ENCODE measurements around the gene WWOX. TPM values are rescaled to one million over a fixed set of nuclear protein-coding genes. Genes with fewer than 3 reads are reported as not detected.

WWOX gene
- total RNA-seq, 6 experiments from 2014 or later: 13.0 to 24.3 (median 16.5) TPM

DNA sequence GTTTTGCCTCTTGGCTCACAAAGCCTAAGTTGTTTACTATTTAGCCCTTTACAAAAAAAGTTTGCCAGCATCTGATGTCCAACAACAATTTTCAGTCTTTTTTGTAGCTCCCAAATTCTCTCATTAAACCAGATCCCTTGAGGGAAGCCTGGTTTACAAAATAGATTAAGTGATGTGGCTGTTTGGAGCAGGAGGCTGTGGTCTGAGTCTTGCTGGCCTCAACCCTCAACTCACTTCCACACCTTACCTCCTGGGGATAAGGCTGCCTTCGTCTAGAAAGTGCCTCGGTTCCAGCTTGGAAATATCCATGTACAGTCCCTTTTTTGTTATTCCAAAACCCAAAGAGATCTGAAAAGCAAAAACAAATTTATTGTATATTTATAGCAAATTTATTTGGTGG lies 138.4 kb downstream of the WWOX start:
- Histone ChIP-seq H3K4me3 (no peak overlapping the region), H3K27me3 (no peaks in the 10 kb centered on the region), H3K4me1 (peaks cover 0 to 27% (median 15%) of the 10 kb centered on the region in 4 donors), H3K27ac (no peak overlapping the region), H3K36me3 (no peaks in the 10 kb centered on the region), H3K9me3 (no peaks in the 10 kb centered on the region)
- no peak for ATAC-seq
- intact Hi-C loops (cut with DNase I): loop anchor here (10.0 kb wide), 1 partner anchor 113 kb away; no protein-coding TSS in a partner anchor
- DNase-seq: no peak
- TF ChIP-seq POLR2A (IDR thresholded peaks at IDR 0.05): no peak
- TF ChIP-seq, protein P1, sequence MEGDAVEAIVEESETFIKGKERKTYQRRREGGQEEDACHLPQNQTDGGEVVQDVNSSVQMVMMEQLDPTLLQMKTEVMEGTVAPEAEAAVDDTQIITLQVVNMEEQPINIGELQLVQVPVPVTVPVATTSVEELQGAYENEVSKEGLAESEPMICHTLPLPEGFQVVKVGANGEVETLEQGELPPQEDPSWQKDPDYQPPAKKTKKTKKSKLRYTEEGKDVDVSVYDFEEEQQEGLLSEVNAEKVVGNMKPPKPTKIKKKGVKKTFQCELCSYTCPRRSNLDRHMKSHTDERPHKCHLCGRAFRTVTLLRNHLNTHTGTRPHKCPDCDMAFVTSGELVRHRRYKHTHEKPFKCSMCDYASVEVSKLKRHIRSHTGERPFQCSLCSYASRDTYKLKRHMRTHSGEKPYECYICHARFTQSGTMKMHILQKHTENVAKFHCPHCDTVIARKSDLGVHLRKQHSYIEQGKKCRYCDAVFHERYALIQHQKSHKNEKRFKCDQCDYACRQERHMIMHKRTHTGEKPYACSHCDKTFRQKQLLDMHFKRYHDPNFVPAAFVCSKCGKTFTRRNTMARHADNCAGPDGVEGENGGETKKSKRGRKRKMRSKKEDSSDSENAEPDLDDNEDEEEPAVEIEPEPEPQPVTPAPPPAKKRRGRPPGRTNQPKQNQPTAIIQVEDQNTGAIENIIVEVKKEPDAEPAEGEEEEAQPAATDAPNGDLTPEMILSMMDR (IDR thresholded peaks at IDR 0.05): no peak
- 67% methylated on average over 2 of the region's 2 CpGs for WGBS (ENCODE audit: insufficient coverage, low coverage, low lambda C conversion rate, missing lambda C conversion rate)

- peak; percentile 80 to 89 (median 83) for ATAC-seq
- Histone ChIP-seq H3K9me3 (no peaks in the 10 kb centered on the region), H3K27ac (no peak overlapping the region), H3K27me3 (no peaks in the 10 kb centered on the region), H3K4me1 (peaks cover 0 to 27% (median 15%) of the 10 kb centered on the region in 4 donors), H3K36me3 (no peaks in the 10 kb centered on the region), H3K4me3 (no peak overlapping the region)
- intact Hi-C loops (cut with DNase I): no loop called here
- DNase-seq: peak; percentile 47 to 62 (median 55)
- 43% methylated on average over 11 of the region's 13 CpGs for WGBS (ENCODE audit: insufficient coverage, low coverage, low lambda C conversion rate, missing lambda C conversion rate)
- TF ChIP-seq, protein P1 (IDR thresholded peaks at IDR 0.05): no peak
- no peak for TF ChIP-seq POLR2A (IDR thresholded peaks at IDR 0.05)
These were observed 141.2 kb downstream of the WWOX start for GRCh38 chr16:78240459-78241222.

DNA sequence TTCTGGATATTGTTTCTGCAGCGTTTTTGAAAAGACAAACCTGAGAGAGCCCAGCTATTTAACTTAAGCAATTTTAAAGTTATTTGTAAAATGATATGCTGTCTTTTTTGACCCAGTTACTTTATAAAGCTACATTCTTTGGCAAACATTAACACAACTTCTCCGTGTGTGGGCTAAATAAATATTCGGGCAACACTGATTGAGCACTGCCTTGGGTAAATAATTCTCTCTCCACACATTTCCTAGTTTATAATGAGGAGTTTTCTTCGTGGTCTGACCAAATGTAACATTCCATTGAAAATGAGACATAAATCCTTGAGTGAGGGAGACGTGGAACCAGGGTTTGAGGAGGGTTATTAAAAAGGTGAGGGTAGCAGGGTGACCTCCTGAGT lies 142.8 kb downstream of the WWOX start:
- 19% methylated on average over 5 of the region's 5 CpGs for WGBS (ENCODE audit: insufficient coverage, low coverage, low lambda C conversion rate, missing lambda C conversion rate)
- DNase-seq: no peak
- no peaks in the 10 kb centered on the region for H3K9me3 ChIP-seq

DNA sequence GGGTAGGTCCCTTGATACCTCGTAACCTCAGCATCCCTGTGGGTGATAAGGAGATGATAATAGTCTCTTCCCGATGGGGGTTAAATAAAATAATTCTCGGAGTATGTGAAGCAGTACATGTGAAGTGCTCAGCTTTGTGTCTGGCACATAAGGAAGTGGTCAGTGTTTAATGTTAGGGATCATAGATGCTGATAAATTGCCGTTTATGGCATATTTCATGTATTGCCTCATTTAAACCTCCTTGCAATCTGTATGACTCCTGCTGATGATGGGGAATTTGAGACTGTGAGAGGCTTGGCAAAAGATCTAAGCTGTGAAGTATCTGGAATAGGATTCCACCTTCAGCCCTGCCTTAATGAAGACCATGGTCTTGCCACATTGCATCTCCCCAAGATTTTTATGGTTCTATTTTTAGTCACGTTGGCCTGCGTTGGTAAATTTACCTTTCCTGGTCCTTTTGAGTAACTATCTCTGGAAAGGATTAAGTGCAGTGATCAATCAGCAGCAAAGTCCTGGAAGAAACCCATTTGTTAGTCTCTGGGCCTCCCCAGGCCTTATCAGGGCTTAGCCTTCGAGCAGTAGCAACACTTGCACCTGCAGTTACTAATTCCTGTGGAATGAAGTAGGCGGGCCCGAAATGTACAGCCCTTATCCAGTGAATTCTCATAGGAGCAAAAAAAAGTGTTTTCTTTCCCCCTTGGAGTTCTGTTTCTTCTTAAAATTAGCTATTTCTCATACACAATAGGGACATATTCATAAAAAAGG lies 144.9 kb downstream of the WWOX start:
- DNase-seq: no peak
- H3K9me3 ChIP-seq: no peaks in the 10 kb centered on the region
- no peaks in the 10 kb centered on the region for H3K27me3 ChIP-seq
- TF ChIP-seq, protein P1 (IDR thresholded peaks at IDR 0.05): no peak
- TF ChIP-seq POLR2A (IDR thresholded peaks at IDR 0.05): no peak
- H3K27ac ChIP-seq: no peak overlapping the region
- WGBS (ENCODE audit: insufficient coverage, low coverage, low lambda C conversion rate, missing lambda C conversion rate): 88% methylated on average over 9 of the region's 9 CpGs
- no peaks in the 10 kb centered on the region for H3K36me3 ChIP-seq
- peaks cover 0 to 27% (median 12%) of the 10 kb centered on the region in 4 donors for H3K4me1 ChIP-seq
- ATAC-seq: no peak
- no peak overlapping the region for H3K4me3 ChIP-seq
- intact Hi-C loops (cut with DNase I): no loop called here

More for the DNA sequence above, 142.8 kb downstream of the WWOX start:
- H3K4me3 ChIP-seq: no peak overlapping the region
- no peak for TF ChIP-seq POLR2A (IDR thresholded peaks at IDR 0.05)
- TF ChIP-seq, protein P1 (IDR thresholded peaks at IDR 0.05): no peak
- peak overlapping the region in 1 of 3 donors; percentile 7 for H3K27ac ChIP-seq
- peaks cover 0 to 27% (median 15%) of the 10 kb centered on the region in 4 donors for H3K4me1 ChIP-seq
- no peaks in the 10 kb centered on the region for H3K27me3 ChIP-seq
- peak; percentile 30 to 74 (median 64) for ATAC-seq
- H3K36me3 ChIP-seq: no peaks in the 10 kb centered on the region
- intact Hi-C loops (cut with DNase I): no loop called here

Measured in right lobe of liver (tissue), 6 donors.